Measurements from ENCODE around the gene TSPYL1. TPM values are rescaled to one million over a fixed set of nuclear protein-coding genes. Genes with fewer than 3 reads are reported as not detected.

TSPYL1 gene
- total RNA-seq, 1 experiment from 2014 or later: 70.3 TPM

DNA sequence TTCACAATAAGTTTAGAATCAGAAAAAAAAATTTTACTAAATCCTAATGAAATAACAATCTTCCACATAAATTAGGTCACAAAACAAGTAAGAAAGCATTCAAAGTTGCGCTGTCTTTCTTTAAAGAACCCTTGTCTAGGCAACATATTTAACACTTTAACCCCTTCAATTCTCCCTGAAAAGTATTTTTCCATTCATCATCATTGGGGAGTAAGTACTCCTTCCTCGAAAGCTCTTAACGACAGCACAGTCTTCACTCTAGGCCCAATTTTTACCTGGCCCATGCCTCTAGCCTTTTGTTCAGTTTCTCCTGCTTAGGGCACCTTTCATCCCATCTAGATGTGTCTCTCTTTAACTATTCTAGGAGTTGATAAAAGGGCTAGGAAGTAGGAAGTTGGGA, 2.6 kb downstream of the TSPYL1 start:
- Histone ChIP-seq H2AFZ (ENCODE audit: low read depth, low read length, poor library complexity, severe bottlenecking) (no peak overlapping the region), H3K9ac (ENCODE audit: low read length) (no peak overlapping the region), H3K27me3 (ENCODE audit: insufficient read depth, low read length) (no peaks in the 10 kb centered on the region), H3K4me3 (replicated peaks in 1 of 2; ENCODE audit: low read depth in 1 of 2, low read length in 2 of 2) (no peak overlapping the region), H3K4me1 (ENCODE audit: control insufficient read depth in 1 of 2, insufficient read depth in 2 of 2, low read length in 2 of 2) (peaks cover 6 to 17% of the 10 kb centered on the region in 2 experiments), H3K79me2 (ENCODE audit: insufficient read depth, low read length) (peaks cover 45% of the 10 kb centered on the region), H3K9me2 (ENCODE audit: insufficient read depth) (no peaks in the 10 kb centered on the region), H3K27ac (ENCODE audit: low read depth, low read length) (no peak overlapping the region), H3K9me3 (ENCODE audit: control insufficient read depth in 1 of 2, insufficient read depth in 1 of 2, low read depth in 1 of 2, low read length in 2 of 2) (no peaks in the 10 kb centered on the region), H3K4me2 (ENCODE audit: low read length) (no peak overlapping the region), H3K36me3 (ENCODE audit: control insufficient read depth in 1 of 2, insufficient read depth in 2 of 2, low read length in 2 of 2) (peaks cover 2 to 12% of the 10 kb centered on the region in 2 experiments; a peak in 2 of 4 replicates), H4K20me1 (ENCODE audit: insufficient read depth) (no peaks in the 10 kb centered on the region)
- ChIA-PET CTCF (no interaction called here), POLR2A (no interaction called here), RAD21 (ENCODE audit: low non-redundant PET in 1 of 2, low total read pairs in 2 of 2, uncharacterized antibody in 2 of 2, unreplicated experiment in 2 of 2) (no interaction called here)
- no peak for DNase-seq (ENCODE audit: low read depth, low spot score)
- intact Hi-C loops (cut with micrococcal nuclease): no loop called here
- BruUV-seq (replicated peaks): no TSS peak
- no peak for ATAC-seq
- TF ChIP-seq EZH2 (IDR thresholded peaks at IDR 0.05): no peak
- TF ChIP-seq JUND (IDR thresholded peaks at IDR 0.05): no peak
- TF ChIP-seq, protein P1, sequence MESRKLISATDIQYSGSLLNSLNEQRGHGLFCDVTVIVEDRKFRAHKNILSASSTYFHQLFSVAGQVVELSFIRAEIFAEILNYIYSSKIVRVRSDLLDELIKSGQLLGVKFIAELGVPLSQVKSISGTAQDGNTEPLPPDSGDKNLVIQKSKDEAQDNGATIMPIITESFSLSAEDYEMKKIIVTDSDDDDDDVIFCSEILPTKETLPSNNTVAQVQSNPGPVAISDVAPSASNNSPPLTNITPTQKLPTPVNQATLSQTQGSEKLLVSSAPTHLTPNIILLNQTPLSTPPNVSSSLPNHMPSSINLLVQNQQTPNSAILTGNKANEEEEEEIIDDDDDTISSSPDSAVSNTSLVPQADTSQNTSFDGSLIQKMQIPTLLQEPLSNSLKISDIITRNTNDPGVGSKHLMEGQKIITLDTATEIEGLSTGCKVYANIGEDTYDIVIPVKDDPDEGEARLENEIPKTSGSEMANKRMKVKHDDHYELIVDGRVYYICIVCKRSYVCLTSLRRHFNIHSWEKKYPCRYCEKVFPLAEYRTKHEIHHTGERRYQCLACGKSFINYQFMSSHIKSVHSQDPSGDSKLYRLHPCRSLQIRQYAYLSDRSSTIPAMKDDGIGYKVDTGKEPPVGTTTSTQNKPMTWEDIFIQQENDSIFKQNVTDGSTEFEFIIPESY (IDR thresholded peaks at IDR 0.05; ENCODE audit: extremely low read depth, insufficient replicate concordance, low read length): no peak
- TF ChIP-seq TCF7L2 (IDR thresholded peaks at IDR 0.05; ENCODE audit: borderline replicate concordance, extremely low read depth, insufficient read depth, insufficient read length): no peak
- TF ChIP-seq, protein P2, sequence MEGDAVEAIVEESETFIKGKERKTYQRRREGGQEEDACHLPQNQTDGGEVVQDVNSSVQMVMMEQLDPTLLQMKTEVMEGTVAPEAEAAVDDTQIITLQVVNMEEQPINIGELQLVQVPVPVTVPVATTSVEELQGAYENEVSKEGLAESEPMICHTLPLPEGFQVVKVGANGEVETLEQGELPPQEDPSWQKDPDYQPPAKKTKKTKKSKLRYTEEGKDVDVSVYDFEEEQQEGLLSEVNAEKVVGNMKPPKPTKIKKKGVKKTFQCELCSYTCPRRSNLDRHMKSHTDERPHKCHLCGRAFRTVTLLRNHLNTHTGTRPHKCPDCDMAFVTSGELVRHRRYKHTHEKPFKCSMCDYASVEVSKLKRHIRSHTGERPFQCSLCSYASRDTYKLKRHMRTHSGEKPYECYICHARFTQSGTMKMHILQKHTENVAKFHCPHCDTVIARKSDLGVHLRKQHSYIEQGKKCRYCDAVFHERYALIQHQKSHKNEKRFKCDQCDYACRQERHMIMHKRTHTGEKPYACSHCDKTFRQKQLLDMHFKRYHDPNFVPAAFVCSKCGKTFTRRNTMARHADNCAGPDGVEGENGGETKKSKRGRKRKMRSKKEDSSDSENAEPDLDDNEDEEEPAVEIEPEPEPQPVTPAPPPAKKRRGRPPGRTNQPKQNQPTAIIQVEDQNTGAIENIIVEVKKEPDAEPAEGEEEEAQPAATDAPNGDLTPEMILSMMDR (IDR thresholded peaks at IDR 0.05 in 2 of 3, conservative IDR thresholded peaks at IDR 0.05 in 1 of 3; ENCODE audit: borderline replicate concordance in 1 of 3, insufficient read depth in 1 of 3, low read depth in 2 of 3, low read length in 2 of 3): no peak
- no peak for TF ChIP-seq YY1 (IDR thresholded peaks at IDR 0.05; ENCODE audit: extremely low read depth, insufficient replicate concordance, low read depth, low read length)
- no peak for TF ChIP-seq ZNF274 (IDR thresholded peaks at IDR 0.05; ENCODE audit: low read depth, low read length)
